Measurements from ENCODE around the gene ZFP14.

- TF ChIP-seq CTCF (IDR thresholded peaks at IDR 0.05) (no peak), POLR2A (IDR thresholded peaks at IDR 0.05) (no peak), POLR2AphosphoS5 (IDR thresholded peaks at IDR 0.05; ENCODE audit: insufficient read depth in 1 of 2, low read depth in 1 of 2) (no peak)
Observed at GRCh38 chr19:36409841-36410240, 30.8 kb upstream of the ZFP14 start.

Data from vagina (tissue), 2 donors.